PC-3 (cell line): ENCODE results near the gene VSIG1. TPM values are rescaled to one million over a fixed set of nuclear protein-coding genes. Genes with fewer than 3 reads are reported as not detected.

Experiments
- total RNA-seq: library from RNA; depleted of rRNA; stranded (reverse); fragments of >200 nt; gene quantifications from 2 replicates; pipeline ENCODE4 v1.2.3, GENCODE V29; 2014; rRNA removed

The VSIG1 gene
- total RNA-seq, 1 experiment from 2014 or later: 0.84 TPM

Other genes with a start within 250 kb of the VSIG1 start
- gene MID2, start 219.2 kb upstream of the VSIG1 start, total RNA-seq: 19.2 and 23.2 TPM in 2 replicates
- gene TEX13B, start 62.7 kb upstream of the VSIG1 start, total RNA-seq: not detected in 2 replicates
- gene PSMD10, start 46.5 kb downstream of the VSIG1 start, total RNA-seq: 88.2 and 102 TPM in 2 replicates
- gene ATG4A, start 46.7 kb downstream of the VSIG1 start, total RNA-seq: 15.0 and 21.0 TPM in 2 replicates